Umbilical cord (tissue), 1 donor: ENCODE measurements around the gene ALG12. TPM values are rescaled to one million over a fixed set of nuclear protein-coding genes. Genes with fewer than 3 reads are reported as not detected.

ENCODE experiments used
- total RNA-seq: library from RNA; depleted of rRNA; stranded (reverse); fragments of >200 nt; gene quantifications from one replicate; pipeline ENCODE4 v1.2.3, GENCODE V29; 2014; ENCODE audit warnings: low replicate concordance; ENCODE audit not compliant: insufficient read depth

Gene ALG12
- total RNA-seq, 1 donor from 2014 or later, result 13.7 TPM

Other genes with a start within 250 kb of the ALG12 start
- gene BRD1, start 90.6 kb downstream of the ALG12 start, total RNA-seq, result 30.6 TPM
- gene ZBED4, start 64.6 kb downstream of the ALG12 start, total RNA-seq, result 10.8 TPM
- 23.8 TPM for gene CRELD2, start 196 bp upstream of the ALG12 start, total RNA-seq
- gene PIM3, start 42.3 kb upstream of the ALG12 start, total RNA-seq, result 11.6 TPM
- gene IL17REL, start 94.3 kb upstream of the ALG12 start, total RNA-seq, result not detected
- not detected for gene TTLL8, start 139.9 kb upstream of the ALG12 start, total RNA-seq
- 0.24 TPM for gene MLC1, start 167.0 kb upstream of the ALG12 start, total RNA-seq
- 4.8 TPM for gene MOV10L1, start 171.6 kb upstream of the ALG12 start, total RNA-seq